Upper lobe of right lung (tissue), 1 donor: ENCODE data around the gene PHACTR4. TPM values are rescaled to one million over a fixed set of nuclear protein-coding genes. Genes with fewer than 3 reads are reported as not detected.
"Not testable (repeated sequence)": the region's sequence is repeated elsewhere in the genome, so short reads cannot be mapped to it uniquely, and the experiment has no call there.

Source experiments
- ATAC-seq: fragments of 200-7000 bp; cut with Tn5 transposase; one replicate; pipeline ENCODE4 v1.9.1; 2020; ENCODE audit warnings: mild to moderate bottlenecking, moderate library complexity
- DNase-seq: peaks from one replicate; pipeline ENCODE4 v3.0.0-alpha.2; 2020
- H3K27ac ChIP-seq: fragments of 200-600 bp; one replicate; pipeline ENCODE4 v1.8.0; 2022
- H3K27me3 ChIP-seq: fragments of 200-600 bp; one replicate; pipeline ENCODE4 v1.8.0; 2022; ENCODE audit warnings: mild to moderate bottlenecking
- H3K36me3 ChIP-seq: fragments of 200-600 bp; one replicate; pipeline ENCODE4 v1.8.0; 2022
- H3K4me1 ChIP-seq: fragments of 200-600 bp; one replicate; pipeline ENCODE4 v1.8.0; 2022
- H3K4me3 ChIP-seq: fragments of 200-600 bp; one replicate; pipeline ENCODE4 v1.8.0; 2022; ENCODE audit warnings: mild to moderate bottlenecking
- H3K9me3 ChIP-seq: fragments of 200-600 bp; one replicate; pipeline ENCODE4 v1.8.0; 2022
- intact Hi-C: fragments of 100-400 bp; cut with DNase I; formaldehyde crosslinking; loops from one replicate; pipeline ENCODE4 v1.11.0; 2022
- total RNA-seq: library from RNA; stranded (reverse); fragmentation: NEBNext Ultra II Directional; extraction: Animal tissue kit (Norgen Biotek cat#: 25700); gene quantifications from one replicate; pipeline ENCODE4 v1.2.1, GENCODE V29; 2021
- TF ChIP-seq, protein P1 (sequence below): fragments of 200-600 bp; IDR thresholded peaks from one replicate; pipeline ENCODE4 v1.8.0; 2022; ENCODE audit warnings: antibody characterized with exemption
- donor health status: DM: no; HTN: yes; CAD: no; lungs with severe emphysema.

The PHACTR4 gene
- total RNA-seq, 1 donor from 2014 or later, result 43.2 TPM

DNA sequence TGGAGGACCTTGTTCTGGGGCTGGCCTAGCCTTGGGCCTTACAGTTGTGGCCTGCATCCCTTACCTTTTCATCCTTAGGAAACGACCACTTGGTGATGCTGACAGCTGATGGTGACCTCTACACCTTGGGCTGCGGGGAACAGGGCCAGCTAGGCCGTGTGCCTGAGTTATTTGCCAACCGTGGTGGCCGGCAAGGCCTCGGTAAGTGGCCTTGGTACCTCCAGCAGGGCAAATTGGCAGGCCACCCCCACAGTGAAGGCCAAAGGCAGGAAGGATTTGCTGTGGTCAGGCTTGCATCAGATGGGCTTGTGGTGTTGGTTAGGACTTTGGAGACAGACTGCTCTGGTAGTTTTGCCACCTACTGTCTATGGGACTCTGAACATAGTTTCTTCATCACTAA is 165.6 kb downstream of the PHACTR4 start:
- ATAC-seq, result no peak
- no peak overlapping the region for H3K4me3 ChIP-seq
- TF ChIP-seq, protein P1, sequence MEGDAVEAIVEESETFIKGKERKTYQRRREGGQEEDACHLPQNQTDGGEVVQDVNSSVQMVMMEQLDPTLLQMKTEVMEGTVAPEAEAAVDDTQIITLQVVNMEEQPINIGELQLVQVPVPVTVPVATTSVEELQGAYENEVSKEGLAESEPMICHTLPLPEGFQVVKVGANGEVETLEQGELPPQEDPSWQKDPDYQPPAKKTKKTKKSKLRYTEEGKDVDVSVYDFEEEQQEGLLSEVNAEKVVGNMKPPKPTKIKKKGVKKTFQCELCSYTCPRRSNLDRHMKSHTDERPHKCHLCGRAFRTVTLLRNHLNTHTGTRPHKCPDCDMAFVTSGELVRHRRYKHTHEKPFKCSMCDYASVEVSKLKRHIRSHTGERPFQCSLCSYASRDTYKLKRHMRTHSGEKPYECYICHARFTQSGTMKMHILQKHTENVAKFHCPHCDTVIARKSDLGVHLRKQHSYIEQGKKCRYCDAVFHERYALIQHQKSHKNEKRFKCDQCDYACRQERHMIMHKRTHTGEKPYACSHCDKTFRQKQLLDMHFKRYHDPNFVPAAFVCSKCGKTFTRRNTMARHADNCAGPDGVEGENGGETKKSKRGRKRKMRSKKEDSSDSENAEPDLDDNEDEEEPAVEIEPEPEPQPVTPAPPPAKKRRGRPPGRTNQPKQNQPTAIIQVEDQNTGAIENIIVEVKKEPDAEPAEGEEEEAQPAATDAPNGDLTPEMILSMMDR, result no peak
- no peak for DNase-seq
- H3K9me3 ChIP-seq, result no peaks in the 10 kb centered on the region
- no peak overlapping the region for H3K27ac ChIP-seq
- H3K36me3 ChIP-seq, result peaks cover 28% of the 10 kb centered on the region
- no peaks in the 10 kb centered on the region for H3K4me1 ChIP-seq
- intact Hi-C loops, result no loop called here
- H3K27me3 ChIP-seq, result no peaks in the 10 kb centered on the region

DNA sequence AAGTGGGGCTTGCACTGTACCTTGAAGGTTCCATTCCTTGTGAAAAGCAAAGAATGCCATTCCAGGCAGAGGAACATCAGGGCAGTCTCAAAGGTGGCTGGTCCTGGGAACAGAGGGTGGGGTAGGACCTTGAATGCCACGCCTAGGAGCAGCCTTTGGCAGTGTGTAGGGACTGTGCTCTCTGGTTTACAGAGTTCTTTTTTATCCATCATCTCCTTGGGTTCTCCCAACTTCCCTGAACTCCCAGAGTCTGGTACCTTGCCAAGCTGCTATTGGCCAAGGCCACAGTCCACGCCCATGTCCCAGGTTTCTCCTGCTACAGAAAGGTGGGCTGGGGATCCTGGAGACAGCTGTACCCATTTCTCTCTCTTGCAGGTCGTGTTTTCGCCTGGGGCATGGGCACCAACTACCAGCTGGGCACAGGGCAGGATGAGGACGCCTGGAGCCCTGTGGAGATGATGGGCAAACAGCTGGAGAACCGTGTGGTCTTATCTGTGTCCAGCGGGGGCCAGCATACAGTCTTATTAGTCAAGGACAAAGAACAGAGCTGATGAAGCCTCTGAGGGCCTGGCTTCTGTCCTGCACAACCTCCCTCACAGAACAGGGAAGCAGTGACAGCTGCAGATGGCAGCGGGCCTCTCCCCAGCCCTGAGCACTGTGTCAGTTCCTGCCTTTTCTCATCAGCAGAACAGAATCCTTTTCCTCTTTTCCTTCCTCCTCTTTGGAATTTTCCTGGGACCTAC is 168.1 kb downstream of the PHACTR4 start:
- no peak overlapping the region for H3K4me3 ChIP-seq
- ATAC-seq, result no peak
- no peak for DNase-seq
- intact Hi-C loops, result no loop called here
- no peaks in the 10 kb centered on the region for H3K27me3 ChIP-seq
- peaks cover 28% of the 10 kb centered on the region for H3K36me3 ChIP-seq
- no peaks in the 10 kb centered on the region for H3K9me3 ChIP-seq
- no peaks in the 10 kb centered on the region for H3K4me1 ChIP-seq
- TF ChIP-seq, protein P1, result no peak
- H3K27ac ChIP-seq, result no peak overlapping the region

DNA sequence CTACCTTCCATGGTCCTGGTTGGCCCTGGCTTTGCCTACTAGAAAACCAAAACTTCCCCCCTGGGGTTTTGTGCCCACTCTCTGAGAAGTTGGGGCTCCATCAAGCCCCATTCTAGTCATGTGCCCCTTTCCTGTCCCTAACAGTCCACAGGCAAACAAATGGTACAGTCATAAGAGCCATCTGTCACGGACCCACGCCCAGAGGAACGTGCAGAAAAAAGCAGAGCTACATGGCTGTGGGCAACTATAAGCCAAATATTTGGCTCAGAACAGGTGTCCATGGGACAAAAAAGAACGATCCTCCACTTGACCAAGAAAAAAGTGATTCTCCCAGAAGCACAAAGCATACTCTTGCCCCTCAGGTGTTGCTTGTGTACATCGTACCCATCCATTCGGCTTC is 168.7 kb downstream of the PHACTR4 start:
- TF ChIP-seq, protein P1, result no peak
- no peak for ATAC-seq
- no peak overlapping the region for H3K27ac ChIP-seq
- peaks cover 28% of the 10 kb centered on the region for H3K36me3 ChIP-seq
- H3K4me3 ChIP-seq, result no peak overlapping the region
- DNase-seq, result no peak
- H3K9me3 ChIP-seq, result no peaks in the 10 kb centered on the region
- H3K4me1 ChIP-seq, result no peaks in the 10 kb centered on the region
- intact Hi-C loops, result no loop called here
- no peaks in the 10 kb centered on the region for H3K27me3 ChIP-seq

DNA sequence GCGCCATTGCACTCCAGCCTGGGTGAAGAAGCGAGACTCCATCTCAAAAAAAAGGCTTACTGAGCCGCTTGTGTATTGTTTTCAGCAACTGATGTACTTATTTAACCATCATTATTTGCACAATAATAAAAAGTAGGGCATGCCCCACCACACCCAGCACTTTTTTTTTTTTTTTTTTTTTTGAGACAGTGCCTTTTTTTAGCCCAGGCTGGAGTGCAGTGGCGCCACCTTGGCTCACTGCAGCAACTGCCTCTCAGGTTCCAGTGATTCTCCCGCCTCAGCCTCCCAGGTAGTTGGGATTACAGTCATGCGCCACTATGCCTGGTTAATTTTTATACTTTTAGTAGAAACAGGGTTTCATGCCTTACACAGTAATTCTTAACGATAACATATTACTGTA is 171.1 kb downstream of the PHACTR4 start:
- H3K4me3 ChIP-seq, result no peak overlapping the region
- no peaks in the 10 kb centered on the region for H3K27me3 ChIP-seq
- no peaks in the 10 kb centered on the region for H3K4me1 ChIP-seq
- ATAC-seq, result no peak
- H3K9me3 ChIP-seq, result no peaks in the 10 kb centered on the region
- H3K36me3 ChIP-seq, result peaks cover 22% of the 10 kb centered on the region
- intact Hi-C loops, result no loop called here
- H3K27ac ChIP-seq, result no peak overlapping the region
- TF ChIP-seq, protein P1, result no peak
- DNase-seq, result no peak

DNA sequence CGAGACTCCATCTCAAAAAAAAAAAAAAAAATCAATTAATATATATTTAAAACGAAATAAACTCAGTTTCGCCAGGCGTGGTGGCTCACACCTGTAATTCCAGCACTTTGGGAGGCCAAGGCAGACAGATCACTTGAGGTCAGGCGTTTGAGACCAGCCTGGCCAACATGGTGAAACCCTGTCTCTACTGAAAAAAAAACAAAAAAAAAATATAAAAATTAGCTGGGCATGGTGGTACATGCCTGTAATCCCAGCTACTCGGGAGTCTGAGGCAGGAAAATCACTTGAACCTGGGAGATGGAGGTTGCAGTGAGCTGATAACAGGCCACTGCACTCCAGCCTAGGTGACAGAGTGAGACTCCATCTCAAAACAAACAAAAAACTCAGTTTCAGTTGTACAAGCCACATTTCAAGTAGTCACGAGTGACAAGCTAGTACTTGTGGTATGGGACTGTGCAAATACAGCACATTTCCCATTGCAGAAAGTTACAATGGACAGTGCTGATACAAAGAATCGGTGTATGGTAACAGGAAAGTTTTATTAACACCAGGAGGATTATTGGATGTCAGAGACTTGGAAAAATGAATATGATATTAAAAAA is 172.0 kb downstream of the PHACTR4 start:
- H3K9me3 ChIP-seq, DNase-seq, H3K4me1 ChIP-seq, intact Hi-C loops, H3K27me3 ChIP-seq, H3K4me3 ChIP-seq: not testable (repeated sequence)
- peak overlapping the region; percentile 11 for H3K27ac ChIP-seq
- H3K36me3 ChIP-seq, result peaks cover 13% of the 10 kb centered on the region
- ATAC-seq, result peak; percentile 89

DNA sequence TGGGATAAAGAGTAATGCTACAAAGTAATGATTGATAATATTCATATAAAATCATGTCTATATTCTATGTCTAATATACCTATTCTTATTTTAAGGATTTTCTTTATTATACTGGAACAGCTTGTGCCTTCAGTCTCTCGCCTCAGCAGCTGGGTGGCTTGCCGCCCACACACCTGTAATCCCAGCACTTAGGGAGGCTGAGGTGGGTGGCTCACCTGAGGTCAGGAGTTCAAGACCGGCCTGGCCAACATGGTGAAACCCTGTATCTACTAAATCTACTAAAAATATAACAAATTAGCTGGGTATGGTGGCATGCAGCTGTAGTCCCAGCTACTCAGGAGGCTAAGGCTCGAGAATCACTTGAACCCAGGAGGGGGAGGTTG is 175.7 kb downstream of the PHACTR4 start:
- H3K4me1 ChIP-seq, result no peaks in the 10 kb centered on the region
- intact Hi-C loops, result no loop called here

More for the DNA sequence above, 175.7 kb downstream of the PHACTR4 start:
- Histone ChIP-seq H3K27ac (no peak overlapping the region), H3K36me3 (no peaks in the 10 kb centered on the region), H3K4me3 (no peak overlapping the region), H3K9me3 (no peaks in the 10 kb centered on the region), H3K27me3 (no peaks in the 10 kb centered on the region)
- ATAC-seq (no peak), DNase-seq (no peak)
- TF ChIP-seq, protein P1, result no peak
